Measurements from ENCODE around the gene SPAG17.

GRCh38 chr1:118124064-118124463 is 61.0 kb downstream of the SPAG17 start:
- no peak for TF ChIP-seq CTCF (IDR thresholded peaks at IDR 0.05; ENCODE audit: insufficient read depth, low read depth, low read length)
- no peak for TF ChIP-seq EZH2 (IDR thresholded peaks at IDR 0.05; ENCODE audit: insufficient read depth, low read length)

All from astrocyte (in vitro differentiated cells and primary cell).